ENCODE data around the gene ELMO1.
"Not testable (repeated sequence)": the region's sequence is repeated elsewhere in the genome, so short reads cannot be mapped to it uniquely, and the experiment has no call there.

Gene ELMO1

GRCh38 chr7:37150180-37150579, 298.5 kb downstream of the ELMO1 start:
- DNase-seq (ENCODE audit: extremely low read depth in 1 of 2, low read depth in 1 of 2) = no peak

- no peak for DNase-seq (ENCODE audit: extremely low read depth in 1 of 2, low read depth in 1 of 2)
Observed at GRCh38 chr7:37149773-37150124, 298.9 kb downstream of the ELMO1 start.

- no peak for DNase-seq (ENCODE audit: extremely low read depth in 1 of 2, low read depth in 1 of 2)
Observed at GRCh38 chr7:37149051-37149772, 299.5 kb downstream of the ELMO1 start.

- DNase-seq (ENCODE audit: extremely low read depth in 1 of 2, low read depth in 1 of 2) = no peak
Observed at GRCh38 chr7:37145682-37146081, 303.0 kb downstream of the ELMO1 start.

GRCh38 chr7:37144423-37144822, 304.2 kb downstream of the ELMO1 start:
- DNase-seq (ENCODE audit: extremely low read depth in 1 of 2, low read depth in 1 of 2) = no peak

- no peak for DNase-seq (ENCODE audit: extremely low read depth in 1 of 2, low read depth in 1 of 2)
Observed at GRCh38 chr7:37142958-37143357, 305.7 kb downstream of the ELMO1 start.

- no peak for DNase-seq (ENCODE audit: extremely low read depth in 1 of 2, low read depth in 1 of 2)
Observed at GRCh38 chr7:37141742-37142141, 306.9 kb downstream of the ELMO1 start.

- not testable (repeated sequence) for DNase-seq (ENCODE audit: extremely low read depth in 1 of 2, low read depth in 1 of 2)
Observed at GRCh38 chr7:37133902-37134301, 314.8 kb downstream of the ELMO1 start.

- no peak for DNase-seq (ENCODE audit: extremely low read depth in 1 of 2, low read depth in 1 of 2)
Observed at GRCh38 chr7:37131855-37132254, 316.8 kb downstream of the ELMO1 start.

GRCh38 chr7:37129035-37129425, 319.6 kb downstream of the ELMO1 start:
- no peak for DNase-seq (ENCODE audit: extremely low read depth in 1 of 2, low read depth in 1 of 2)

- DNase-seq (ENCODE audit: extremely low read depth in 1 of 2, low read depth in 1 of 2) = no peak
Observed at GRCh38 chr7:37128327-37129034, 320.2 kb downstream of the ELMO1 start.

GRCh38 chr7:37119296-37119860, 329.3 kb downstream of the ELMO1 start:
- DNase-seq (ENCODE audit: extremely low read depth in 1 of 2, low read depth in 1 of 2) = no peak

GRCh38 chr7:37118004-37118403, 330.7 kb downstream of the ELMO1 start:
- no peak for DNase-seq (ENCODE audit: extremely low read depth in 1 of 2, low read depth in 1 of 2)

- DNase-seq (ENCODE audit: extremely low read depth in 1 of 2, low read depth in 1 of 2) = no peak
Observed at GRCh38 chr7:37117292-37117691, 331.4 kb downstream of the ELMO1 start.

GRCh38 chr7:37116093-37116701, 332.5 kb downstream of the ELMO1 start:
- DNase-seq (ENCODE audit: extremely low read depth in 1 of 2, low read depth in 1 of 2) = no peak

- no peak for DNase-seq (ENCODE audit: extremely low read depth in 1 of 2, low read depth in 1 of 2)
Observed at GRCh38 chr7:37113661-37114355, 334.9 kb downstream of the ELMO1 start.

- DNase-seq (ENCODE audit: extremely low read depth in 1 of 2, low read depth in 1 of 2) = no peak
Observed at GRCh38 chr7:37112876-37113275, 335.8 kb downstream of the ELMO1 start.

- DNase-seq (ENCODE audit: extremely low read depth in 1 of 2, low read depth in 1 of 2) = no peak
Observed at GRCh38 chr7:37112218-37112617, 336.4 kb downstream of the ELMO1 start.

GRCh38 chr7:37111459-37111858, 337.2 kb downstream of the ELMO1 start:
- DNase-seq (ENCODE audit: extremely low read depth in 1 of 2, low read depth in 1 of 2) = no peak

- no peak for DNase-seq (ENCODE audit: extremely low read depth in 1 of 2, low read depth in 1 of 2)
Observed at GRCh38 chr7:37110660-37111424, 337.8 kb downstream of the ELMO1 start.

Data from activated CD8-positive, alpha-beta memory T cell treated with anti-CD3 and anti-CD28 coated beads for 1 hour (primary cell).